ENCODE data around the gene CXCR5. TPM values are rescaled to one million over a fixed set of nuclear protein-coding genes. Genes with fewer than 3 reads are reported as not detected.

The CXCR5 gene
- polyA plus RNA-seq, 3 donors: 0.22 to 1.00 (median 0.46) TPM

DNA sequence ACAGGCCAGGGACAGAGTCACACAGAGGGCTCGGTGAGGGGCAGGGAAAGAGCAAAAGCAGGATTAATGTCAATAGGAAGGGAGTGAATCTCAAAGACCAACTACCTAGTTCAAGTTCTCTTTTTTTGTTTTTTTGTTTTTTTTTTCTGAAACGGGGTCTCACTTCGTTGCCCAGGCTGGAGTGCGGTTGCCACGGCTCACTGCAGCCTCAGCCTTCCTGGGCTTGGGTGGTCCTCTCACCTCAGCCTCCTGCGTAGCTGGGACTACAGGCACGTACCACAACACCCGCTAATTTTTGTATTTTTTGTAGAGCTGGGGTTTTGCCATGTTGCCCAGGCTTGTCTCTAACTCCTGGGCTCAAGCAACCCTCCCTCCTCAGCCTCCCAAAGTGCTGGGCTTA is 51.7 kb downstream of the CXCR5 start:
- WGBS, 3 donors: 74 to 90% (median 81%) methylated on average over 7 to 8 of the region's 8 CpGs
- H3K27ac ChIP-seq (ENCODE audit: low read depth, low read length): no peak overlapping the region

DNA sequence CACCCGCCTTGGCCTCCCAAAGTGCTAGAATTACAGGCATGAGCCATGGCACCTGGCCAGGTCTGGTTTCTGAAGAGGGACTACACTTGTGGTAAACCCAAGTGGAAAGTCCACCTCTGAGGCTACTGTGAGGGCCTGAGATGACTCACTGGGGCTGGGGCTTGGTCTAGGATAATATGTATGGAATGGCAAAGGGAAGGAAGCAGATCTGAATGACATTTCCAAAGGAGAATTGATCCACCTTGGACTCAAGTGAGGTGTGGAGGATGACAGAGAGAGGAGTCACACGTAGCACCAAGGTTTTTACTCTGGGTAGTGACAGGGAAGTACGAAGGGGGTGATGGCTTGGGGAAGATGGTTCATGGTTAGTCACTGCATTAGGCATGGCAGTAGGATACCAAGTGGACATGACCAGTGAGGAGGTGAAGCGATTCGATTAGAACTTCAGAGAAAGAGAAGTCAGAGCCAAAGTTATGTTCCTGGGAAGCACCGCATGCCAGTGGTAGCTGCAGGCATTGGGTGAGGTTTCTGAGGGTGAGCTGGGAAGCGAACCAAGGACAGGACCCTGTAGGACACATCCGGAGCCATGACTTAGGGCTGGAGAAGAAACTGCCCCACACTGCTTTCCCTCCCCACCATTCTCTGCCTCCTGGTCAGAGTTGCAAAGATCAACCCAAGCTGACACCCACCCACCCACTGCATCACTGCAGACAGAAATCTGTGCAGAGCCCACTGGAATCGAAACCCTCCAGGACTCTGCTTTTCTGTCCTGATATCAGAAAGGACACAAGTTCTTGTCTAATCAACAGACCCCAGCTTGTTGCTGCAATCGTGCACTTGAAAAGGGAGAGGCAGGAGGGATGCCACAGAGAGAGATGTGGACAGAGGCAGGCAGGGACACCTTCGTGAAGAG is 55.1 kb downstream of the CXCR5 start:
- no peak overlapping the region for H3K27ac ChIP-seq (ENCODE audit: low read depth, low read length)
- WGBS, 3 donors: 78 to 82% (median 80%) methylated on average over 11 of the region's 11 CpGs

DNA sequence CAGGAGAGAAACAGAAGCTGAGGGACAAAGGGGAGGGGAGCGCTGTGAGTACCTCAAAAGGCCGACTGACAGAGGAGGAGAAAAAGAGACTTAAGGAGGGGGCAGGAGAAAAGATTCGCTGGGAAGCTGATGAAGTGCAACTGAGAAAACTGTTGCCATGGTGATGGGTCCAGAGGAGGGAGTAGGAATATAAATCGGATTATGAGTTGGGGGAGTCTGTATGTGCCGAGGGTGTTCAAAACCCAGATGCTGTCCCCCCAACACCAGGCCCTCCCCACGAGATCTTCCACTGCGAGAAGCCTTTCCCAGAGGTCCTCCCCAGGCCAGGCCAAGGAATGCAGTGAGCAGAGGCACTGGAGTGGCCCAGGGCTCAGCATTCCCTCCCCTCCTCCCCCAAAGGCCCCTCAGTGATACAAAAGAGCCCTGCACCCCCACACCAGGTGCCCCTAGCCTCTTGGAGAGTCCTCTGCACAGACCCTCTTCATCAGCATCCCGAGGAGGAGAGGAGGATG is 55.8 kb downstream of the CXCR5 start:
- no peak overlapping the region for H3K27ac ChIP-seq (ENCODE audit: low read depth, low read length)
- 68 to 73% (median 69%) methylated on average over 8 of the region's 8 CpGs for WGBS, 3 donors

DNA sequence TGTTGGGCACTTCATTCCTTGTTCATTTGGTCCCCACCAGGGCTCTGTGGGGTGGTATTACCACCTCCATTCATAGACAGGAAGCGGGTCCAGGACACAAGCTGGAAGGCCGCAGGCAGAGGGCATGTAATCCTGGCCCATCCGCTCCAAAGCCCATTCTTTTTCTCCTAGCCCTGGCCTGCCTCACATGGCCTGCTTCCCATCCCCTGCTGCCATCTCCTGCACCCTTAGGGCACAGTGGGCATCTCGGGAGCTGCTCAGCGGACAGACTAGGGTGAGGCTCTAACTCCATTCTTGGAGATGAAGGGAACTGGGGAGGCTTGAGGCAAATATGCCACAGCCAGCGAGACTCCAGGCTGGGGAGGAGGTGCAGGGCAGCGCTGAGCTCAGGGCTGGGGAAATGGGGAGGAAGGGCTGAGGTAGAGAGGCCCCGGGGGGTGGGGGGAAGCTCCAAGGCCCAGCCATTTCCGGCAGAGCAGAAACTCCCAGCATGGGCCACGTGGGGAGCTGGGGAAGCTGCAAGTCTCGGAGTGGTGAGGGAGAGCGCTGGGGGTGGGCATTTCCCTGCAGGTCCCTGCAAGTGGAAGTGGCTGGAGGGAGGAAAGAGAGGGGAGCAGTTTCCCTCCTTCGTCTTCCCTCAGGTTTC is 56.4 kb downstream of the CXCR5 start:
- 34 to 51% (median 40%) methylated on average over 13 of the region's 13 CpGs for WGBS, 3 donors

DNA sequence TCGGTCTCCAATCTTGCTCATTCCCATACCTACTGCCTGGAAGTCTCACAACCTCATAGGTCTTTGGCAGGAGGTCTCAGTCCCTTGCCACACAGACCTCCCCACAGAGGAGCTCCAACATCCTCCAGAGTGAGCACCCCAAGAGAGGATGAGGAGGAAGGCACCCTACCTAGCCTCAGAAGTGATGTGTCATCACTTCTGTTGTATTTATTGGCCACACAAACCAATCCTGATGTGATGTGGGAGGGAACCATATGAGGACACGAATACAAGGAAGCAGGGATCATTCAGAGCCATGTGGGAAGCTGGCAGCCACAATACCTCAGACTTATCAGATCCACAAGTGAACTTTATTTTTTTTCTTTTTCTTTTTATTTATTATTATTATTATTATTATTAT is 63.4 kb downstream of the CXCR5 start:
- H3K27ac ChIP-seq (ENCODE audit: low read depth, low read length): no peak overlapping the region
- WGBS, 3 donors: 14 to 30% (median 29%) methylated on average over 2 of the region's 2 CpGs

More for the DNA sequence above, 56.4 kb downstream of the CXCR5 start:
- H3K27ac ChIP-seq (ENCODE audit: low read depth, low read length): no peak overlapping the region

Other genes with a start within 250 kb of the CXCR5 start
- gene TREH, start 204.2 kb upstream of the CXCR5 start, polyA plus RNA-seq: 1 to 10 TPM in 2 of 3 donors, under 1 TPM in 1; 0.54 to 5.7 (median 2.0) TPM
- 10 to 100 TPM; 11.9 to 28.7 (median 16.8) TPM for gene DDX6, start 92.7 kb upstream of the CXCR5 start, polyA plus RNA-seq
- gene BCL9L, start 42.0 kb downstream of the CXCR5 start, polyA plus RNA-seq: 10 to 100 TPM; 13.9 to 28.9 (median 22.8) TPM
- under 1 TPM in 2 of 3 donors, not detected in 1; 0.14 to 0.16 TPM for gene UPK2, start 72.4 kb downstream of the CXCR5 start, polyA plus RNA-seq
- gene FOXR1, start 87.9 kb downstream of the CXCR5 start, polyA plus RNA-seq: not detected
- 10 to 100 TPM in 2 of 3 donors, 1 to 10 TPM in 1; 6.1 to 28.3 (median 13.7) TPM for gene CENATAC, start 114.2 kb downstream of the CXCR5 start, polyA plus RNA-seq
- gene RPS25, start 134.5 kb downstream of the CXCR5 start, polyA plus RNA-seq: 1,000 to 10,000 TPM; 1,274 to 4,411 (median 1,949) TPM
- gene TRAPPC4, start 134.9 kb downstream of the CXCR5 start, polyA plus RNA-seq: 10 to 100 TPM; 24.1 to 48.4 (median 46.6) TPM
- gene SLC37A4, start 147.0 kb downstream of the CXCR5 start, polyA plus RNA-seq: 10 to 100 TPM in 2 of 3 donors, 1 to 10 TPM in 1; 7.4 to 37.9 (median 13.2) TPM
- 10 to 100 TPM; 37.7 to 73.2 (median 41.1) TPM for gene HYOU1, start 173.3 kb downstream of the CXCR5 start, polyA plus RNA-seq
- gene VPS11, start 183.9 kb downstream of the CXCR5 start, polyA plus RNA-seq: 10 to 100 TPM; 20.5 to 35.2 (median 30.7) TPM
- 10 to 100 TPM; 13.7 to 23.3 (median 14.7) TPM for gene HMBS, start 201.0 kb downstream of the CXCR5 start, polyA plus RNA-seq
- 10 to 100 TPM; 20.0 to 28.9 (median 24.0) TPM for gene DPAGT1, start 218.0 kb downstream of the CXCR5 start, polyA plus RNA-seq
- 1 to 10 TPM; 3.1 to 6.7 (median 5.2) TPM for gene C2CD2L, start 223.5 kb downstream of the CXCR5 start, polyA plus RNA-seq
- gene HINFP, start 237.7 kb downstream of the CXCR5 start, polyA plus RNA-seq: 10 to 100 TPM in 1 of 3 donors, 1 to 10 TPM in 2; 9.1 to 15.4 (median 9.7) TPM

All from adipose tissue (tissue), 3 donors.